Thymus (tissue), 2 donors: ENCODE measurements around the gene CNOT9. TPM values are rescaled to one million over a fixed set of nuclear protein-coding genes. Genes with fewer than 3 reads are reported as not detected.

Experiments used
- polyA plus RNA-seq: library from polyadenylated mRNA; stranded (reverse); fragments of 200-250 nt; gene quantifications from one replicate; pipeline ENCODE4 v1.2.3, GENCODE V29; 2013
- total RNA-seq: library from RNA; stranded (reverse); fragments of 120-200 nt; gene quantifications from one replicate; pipeline ENCODE4 v1.2.4, GENCODE V29; 2013
- donor health status: healthy.

CNOT9 gene
- total and polyA plus RNA-seq, 2 donors: 25.6 to 52.8 TPM

Other genes starting within 250 kb of the CNOT9 start
- 0.19 TPM for gene CATIP, start 212.0 kb upstream of the CNOT9 start, total RNA-seq
- gene CATIP, start 212.0 kb upstream of the CNOT9 start, polyA plus RNA-seq: 0.52 TPM
- 0.71 TPM for gene SLC11A1, start 186.6 kb upstream of the CNOT9 start, total RNA-seq
- gene SLC11A1, start 186.6 kb upstream of the CNOT9 start, polyA plus RNA-seq: 25.2 TPM
- 58.2 TPM for gene CTDSP1, start 169.0 kb upstream of the CNOT9 start, total RNA-seq
- 91.9 TPM for gene CTDSP1, start 169.0 kb upstream of the CNOT9 start, polyA plus RNA-seq
- gene VIL1, start 149.7 kb upstream of the CNOT9 start, total RNA-seq: 0.14 TPM
- 0.16 TPM for gene VIL1, start 149.7 kb upstream of the CNOT9 start, polyA plus RNA-seq
- gene USP37, start 488 bp upstream of the CNOT9 start, total RNA-seq: 11.7 TPM
- gene USP37, start 488 bp upstream of the CNOT9 start, polyA plus RNA-seq: 4.0 TPM
- 0.57 TPM for gene PLCD4, start 39.1 kb downstream of the CNOT9 start, total RNA-seq
- 0.68 TPM for gene PLCD4, start 39.1 kb downstream of the CNOT9 start, polyA plus RNA-seq
- 5.1 TPM for gene ZNF142, start 90.8 kb downstream of the CNOT9 start, total RNA-seq
- gene ZNF142, start 90.8 kb downstream of the CNOT9 start, polyA plus RNA-seq: 6.7 TPM
- gene BCS1L, start 90.8 kb downstream of the CNOT9 start, total RNA-seq: 24.4 TPM
- 34.5 TPM for gene BCS1L, start 90.8 kb downstream of the CNOT9 start, polyA plus RNA-seq
- 35.6 TPM for gene RNF25, start 103.2 kb downstream of the CNOT9 start, total RNA-seq
- gene RNF25, start 103.2 kb downstream of the CNOT9 start, polyA plus RNA-seq: 33.7 TPM
- 6.0 TPM for gene STK36, start 103.2 kb downstream of the CNOT9 start, total RNA-seq
- 19.1 TPM for gene STK36, start 103.2 kb downstream of the CNOT9 start, polyA plus RNA-seq
- 8.8 TPM for gene TTLL4, start 142.0 kb downstream of the CNOT9 start, total RNA-seq
- gene TTLL4, start 142.0 kb downstream of the CNOT9 start, polyA plus RNA-seq: 9.4 TPM
- gene CYP27A1, start 213.3 kb downstream of the CNOT9 start, total RNA-seq: 21.9 TPM
- gene CYP27A1, start 213.3 kb downstream of the CNOT9 start, polyA plus RNA-seq: 24.7 TPM